NCI-H1436 (cell line): ENCODE measurements around the gene GRK2.

ENCODE experiments used
- DNase-seq: peaks from one replicate; lab custom pipeline; 2025; lab: John Stamatoyannopoulos, UW

The GRK2 gene

GRCh38 chr11:67271205-67271540, 4.9 kb downstream of the GRK2 start:
- no peak for DNase-seq

DNA sequence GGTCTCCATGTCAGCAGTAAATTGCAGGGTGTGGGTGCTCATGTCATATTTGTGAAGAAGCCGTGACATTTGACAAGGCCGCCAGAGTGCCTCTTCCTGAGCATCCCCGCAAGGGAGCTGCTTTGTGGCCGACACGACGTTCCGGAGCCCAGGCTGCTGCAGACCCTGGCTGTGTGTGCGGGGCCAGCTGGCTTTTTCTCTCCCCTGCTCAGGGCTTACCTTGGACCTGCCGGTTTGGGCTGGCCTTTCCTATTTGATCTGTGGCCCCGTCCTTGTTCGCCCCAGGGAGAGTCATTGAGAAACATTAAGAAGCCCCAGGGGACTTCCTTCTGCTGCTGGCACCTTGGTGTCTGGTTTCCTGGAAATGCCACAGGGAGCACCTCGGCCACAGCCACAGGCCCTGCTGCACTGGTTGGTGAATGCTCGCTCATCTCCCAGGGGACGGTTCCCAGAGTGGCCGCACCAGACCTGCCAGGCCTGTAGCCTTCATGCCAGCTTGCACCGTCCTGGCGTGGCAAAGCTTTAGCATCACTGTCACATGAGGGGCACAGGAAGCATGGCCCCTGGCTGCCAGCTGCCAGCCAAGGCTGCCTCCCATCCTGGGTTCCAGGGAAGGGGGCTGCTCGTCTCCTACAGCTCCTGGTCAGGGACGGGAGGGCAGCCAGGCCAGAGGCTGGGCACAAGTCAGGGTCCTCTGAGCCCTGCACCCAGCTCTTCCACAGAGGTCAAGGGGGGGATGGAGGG, 5.4 kb downstream of the GRK2 start:
- peak; percentile 70 for DNase-seq

DNA sequence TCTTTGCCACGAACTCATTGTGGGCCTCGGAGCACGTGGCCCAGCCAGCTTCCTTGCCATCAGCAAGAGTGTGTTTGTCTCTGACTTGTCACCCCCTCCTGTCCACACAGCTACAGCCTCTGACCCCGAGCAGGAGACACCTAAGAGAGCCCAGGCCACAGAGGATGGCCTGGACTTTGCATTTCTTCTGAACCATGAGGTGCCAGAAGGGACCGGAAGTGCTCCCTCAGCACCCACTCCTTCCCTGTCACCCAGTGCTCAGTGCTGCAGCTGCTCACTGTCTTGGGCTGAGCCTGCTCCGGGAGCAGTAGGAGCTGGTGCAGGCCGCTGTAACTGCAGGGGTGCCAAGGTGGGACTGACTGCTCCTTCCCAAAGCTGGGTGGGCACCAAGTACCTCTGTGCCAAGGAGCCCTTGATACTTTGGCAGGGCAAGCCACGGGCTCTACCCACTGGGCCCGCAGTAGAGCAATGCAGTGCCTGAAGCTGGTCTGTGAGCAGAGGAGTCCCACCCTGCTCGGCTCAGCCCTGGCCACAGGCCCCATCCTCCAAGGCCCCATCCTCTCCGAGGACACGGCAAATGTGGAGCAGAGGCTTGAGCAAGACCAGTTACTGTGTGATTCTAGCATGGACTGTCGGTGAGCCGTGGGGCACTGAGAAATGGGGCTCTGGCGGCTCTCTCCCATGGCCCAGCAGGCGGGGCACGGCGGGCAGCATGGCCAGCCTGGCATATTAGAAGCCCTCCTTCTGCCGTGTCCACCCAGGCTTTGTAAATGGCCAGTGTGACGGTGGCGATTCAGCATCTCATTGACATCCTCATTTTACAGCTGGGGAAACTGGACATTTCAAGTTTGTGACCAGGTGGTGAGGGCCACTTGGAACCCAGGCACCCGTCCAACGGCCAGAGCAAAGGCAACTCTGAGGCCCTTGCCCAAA, 6.3 kb downstream of the GRK2 start:
- no peak for DNase-seq

DNA sequence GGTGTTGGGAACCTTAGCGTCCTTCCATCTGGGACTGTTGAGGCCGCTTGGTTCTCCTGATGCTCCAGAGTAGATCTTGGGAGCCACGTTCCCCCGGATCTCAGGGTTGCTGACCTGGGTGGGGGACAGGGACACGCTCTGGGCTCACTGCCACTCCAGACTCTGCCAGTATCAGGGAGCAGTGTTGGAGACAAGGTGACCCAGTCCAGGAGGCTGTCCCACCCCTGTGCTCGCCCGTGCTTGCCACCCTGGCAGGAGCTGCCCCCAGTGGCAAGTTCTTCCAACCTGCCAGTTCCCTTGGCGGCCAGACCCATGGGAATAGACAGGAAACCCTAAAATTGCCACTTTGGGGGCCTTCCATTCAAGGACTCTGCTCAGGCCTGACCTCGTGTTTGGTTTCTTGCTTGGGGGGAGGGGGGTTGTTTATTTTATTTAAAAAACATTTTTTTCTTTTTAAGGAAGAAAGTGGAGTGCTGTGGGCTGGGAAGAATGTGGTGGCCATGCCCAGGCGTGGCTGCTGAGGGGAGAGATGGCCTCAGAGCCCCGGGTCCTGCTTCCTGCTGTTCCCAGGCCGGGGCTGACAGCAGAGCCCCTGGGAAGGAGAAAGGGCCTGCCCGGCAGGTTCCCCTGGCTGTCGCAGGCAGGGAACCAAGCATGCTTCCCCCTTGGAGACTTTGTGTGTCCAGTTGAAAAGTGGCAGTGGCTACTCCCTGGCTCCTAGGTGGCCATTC, 7.2 kb downstream of the GRK2 start:
- peak; percentile 48 for DNase-seq

DNA sequence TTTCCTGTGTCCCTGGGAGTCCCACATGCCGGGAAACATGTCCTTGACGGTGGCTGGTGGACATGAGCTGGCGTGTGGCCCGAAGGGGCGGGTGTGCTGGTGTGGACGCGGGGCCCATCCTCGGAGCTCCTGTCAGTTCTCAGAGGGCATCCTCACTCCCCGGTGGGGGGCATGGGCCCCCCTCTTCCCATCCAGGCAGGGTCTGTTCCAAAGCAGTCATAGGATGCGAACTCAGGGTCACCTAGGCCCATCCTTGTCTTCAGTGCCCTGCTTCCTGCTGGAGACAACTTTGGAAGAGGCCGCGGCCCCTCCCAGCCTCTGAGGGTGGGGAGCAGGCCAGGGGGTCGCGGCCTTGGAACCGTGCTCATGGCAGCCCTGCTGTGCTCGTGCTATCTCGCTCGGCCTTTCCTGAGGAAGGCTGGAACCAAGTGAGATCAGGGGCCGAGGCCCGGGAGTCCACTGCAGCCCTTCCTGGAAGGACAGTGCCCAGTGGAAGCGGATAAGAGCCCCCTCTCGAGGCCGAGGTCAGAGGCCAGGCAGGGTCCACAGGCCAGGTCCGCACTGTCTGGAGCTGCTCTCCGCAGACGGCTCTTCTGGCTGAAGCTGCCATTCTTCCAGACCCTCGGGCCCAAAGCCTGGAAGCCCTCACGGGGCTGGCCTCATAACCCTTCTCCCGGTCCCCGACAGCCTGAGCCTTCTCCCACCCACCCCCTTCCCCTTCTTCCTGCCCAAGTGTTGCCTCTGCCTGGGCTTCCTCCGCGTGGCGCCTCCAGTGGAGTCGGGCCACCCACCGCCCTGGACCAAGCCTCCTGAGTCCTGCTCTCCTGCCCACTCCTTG, 8.7 kb downstream of the GRK2 start:
- DNase-seq: no peak

DNA sequence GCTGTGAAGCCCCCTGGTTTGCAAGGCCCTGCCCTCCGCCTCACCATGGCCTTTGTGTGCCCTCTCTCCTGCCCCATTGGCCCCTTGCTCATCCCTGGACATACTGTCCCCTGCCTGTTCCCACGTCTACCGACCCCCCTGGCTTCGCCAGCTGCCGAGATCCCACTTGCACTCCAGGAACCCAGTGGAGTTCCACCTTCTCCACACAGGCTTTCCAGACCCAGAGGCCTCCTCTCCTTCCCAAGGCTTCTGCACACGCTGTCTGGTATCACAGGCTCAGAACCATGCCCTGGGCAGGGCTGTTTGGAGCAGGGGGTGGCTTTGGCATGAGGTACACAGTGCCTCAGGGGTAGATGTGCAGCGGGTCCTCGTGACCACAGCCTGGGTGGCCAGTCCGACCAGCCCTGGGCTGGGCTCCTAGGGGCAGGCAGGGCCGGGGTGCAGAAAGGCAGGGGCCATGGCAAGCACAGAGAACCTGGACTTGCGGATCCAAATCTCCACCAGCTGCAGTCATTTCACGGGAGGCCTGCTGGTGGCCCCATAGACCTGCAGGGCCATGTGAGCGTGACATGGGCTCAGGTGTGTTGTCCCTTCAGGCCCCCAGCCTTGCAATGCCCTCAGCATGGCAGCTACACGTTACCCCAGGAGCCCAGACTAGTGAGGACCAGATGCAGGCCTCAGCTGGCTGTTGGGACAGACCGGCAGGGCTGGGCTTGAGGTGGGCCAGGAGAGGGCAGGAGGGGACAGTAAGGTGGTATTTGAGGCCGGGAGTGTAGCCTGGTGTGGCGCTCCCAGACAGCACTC, 9.5 kb downstream of the GRK2 start:
- DNase-seq: no peak

DNA sequence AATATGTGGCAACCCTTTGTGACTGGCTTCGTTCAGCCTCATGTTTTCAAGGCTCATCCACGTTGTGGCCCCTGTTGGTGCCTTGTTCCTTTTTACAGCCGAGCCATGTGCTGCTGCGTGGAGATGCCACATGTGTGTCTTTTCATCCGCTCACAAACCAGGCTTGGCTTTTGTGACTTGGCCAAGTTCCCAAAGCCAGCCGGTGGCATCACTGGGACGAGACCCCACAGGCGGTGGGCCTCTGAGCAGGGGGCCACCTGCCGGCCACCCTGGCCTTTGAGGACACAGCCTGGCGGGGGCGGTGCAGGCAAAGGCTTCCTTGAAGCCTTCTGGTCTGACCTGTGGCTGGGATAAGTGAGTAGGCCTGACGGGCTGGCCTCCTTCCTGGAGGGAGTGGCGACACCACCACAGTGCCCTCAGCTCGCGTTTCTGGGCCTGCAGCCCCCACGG, 10.5 kb downstream of the GRK2 start:
- DNase-seq: no peak

GRCh38 chr11:67277231-67277961, 11.1 kb downstream of the GRK2 start:
- DNase-seq: peak; percentile 80

GRCh38 chr11:67278135-67278938, 12.1 kb downstream of the GRK2 start:
- DNase-seq: no peak

- DNase-seq: no peak
Observed at GRCh38 chr11:67278939-67279588, 12.8 kb downstream of the GRK2 start.

- no peak for DNase-seq
Observed at GRCh38 chr11:67279589-67280340, 13.5 kb downstream of the GRK2 start.

DNA sequence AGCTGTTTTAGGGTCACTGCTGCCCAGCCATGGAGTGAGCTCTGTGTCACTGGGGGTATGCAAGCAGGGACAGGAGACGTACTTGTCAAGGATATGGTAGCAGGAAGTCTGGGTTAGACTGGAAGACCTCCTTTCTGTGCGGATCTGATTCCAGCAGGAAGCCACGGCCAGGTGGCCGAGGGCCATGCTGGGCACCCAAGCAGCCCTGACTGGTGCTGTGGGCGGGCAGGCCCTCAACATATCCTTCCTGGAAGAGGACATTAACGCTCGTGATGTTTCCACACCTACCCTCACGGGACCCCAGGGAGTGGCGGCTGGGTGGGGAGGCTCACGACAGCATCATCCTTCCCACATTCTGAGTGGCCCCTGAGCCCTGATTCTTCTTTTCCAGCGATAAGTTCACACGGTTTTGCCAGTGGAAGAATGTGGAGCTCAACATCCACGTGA, 14.1 kb downstream of the GRK2 start:
- DNase-seq: no peak

- no peak for DNase-seq
Observed at GRCh38 chr11:67280788-67281551, 14.7 kb downstream of the GRK2 start.

GRCh38 chr11:67281552-67282150, 15.4 kb downstream of the GRK2 start:
- no peak for DNase-seq

- no peak for DNase-seq
Observed at GRCh38 chr11:67282155-67282875, 16.0 kb downstream of the GRK2 start.

DNA sequence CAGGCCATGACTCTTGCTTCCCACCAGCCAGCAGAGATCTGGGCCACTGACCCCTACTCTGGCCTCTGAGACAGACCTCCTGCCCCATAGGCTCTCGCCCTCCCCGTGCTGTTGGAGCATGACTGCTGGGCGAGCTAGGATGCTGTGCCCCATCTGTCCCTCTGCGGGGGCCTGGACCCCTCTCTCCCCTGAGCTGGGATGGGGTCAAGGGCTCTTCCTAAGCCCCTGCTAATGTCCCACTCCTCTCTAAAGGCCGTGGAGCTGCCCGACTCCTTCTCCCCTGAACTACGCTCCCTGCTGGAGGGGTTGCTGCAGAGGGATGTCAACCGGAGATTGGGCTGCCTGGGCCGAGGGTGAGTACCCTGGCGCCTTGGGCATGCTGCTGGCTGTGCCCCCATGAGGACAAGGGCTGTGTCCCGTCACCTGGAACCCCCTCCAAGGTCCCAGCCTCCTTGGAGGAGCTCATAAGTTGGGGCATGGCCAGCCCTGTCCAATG, 16.7 kb downstream of the GRK2 start:
- DNase-seq: no peak
